B cell (primary cell): ENCODE measurements around the gene NOC4L. TPM values are rescaled to one million over a fixed set of nuclear protein-coding genes. Genes with fewer than 3 reads are reported as not detected.

Source experiments
- ATAC-seq: fragments of 200-7000 bp; cut with Tn5 transposase; one replicate; pipeline ENCODE4 v1.10.0; 2021; ENCODE audit warnings: low read depth, mild to moderate bottlenecking, moderate number of reproducible peaks, moderate library complexity
- CTCF ChIA-PET: fragments of 350-600 bp; sonication (Branson Sonifier 250); formaldehyde crosslinking; loops from one replicate; lab custom pipeline; 2021; ENCODE audit warnings: antibody characterized with exemption, inconsistent platforms; lab: Charles Lee
- POLR2A ChIA-PET: fragments of 350-600 bp; sonication (Branson Sonifier 250); formaldehyde crosslinking; loops from one replicate; lab custom pipeline; 2021; ENCODE audit warnings: antibody characterized with exemption; lab: Charles Lee
- DNase-seq: peaks from one replicate; pipeline ENCODE4 v3.0.0; 2013
- H2AFZ ChIP-seq: 2 replicates; pipeline ENCODE4 v1.6.1; 2012; ENCODE audit warnings: mild to moderate bottlenecking, low read depth, low read length; ENCODE audit not compliant: insufficient read depth, poor library complexity, severe bottlenecking
- H3K27ac ChIP-seq, 2 donors: 1 replicate in 1 of 2; 2 replicates in 1 of 2; pipeline ENCODE4 v1.5.1; 2012 to 2013; ENCODE audit warnings: low read length in 2 of 2, mild to moderate bottlenecking in 2 of 2, moderate library complexity in 1 of 2
- H3K27me3 ChIP-seq, 4 experiments: fragments of 200-600 bp in 1 of 4; sonication (generic) in 1 of 4; replicated peaks in 1 of 4; 1 replicate in 2 of 4; 2 replicates in 2 of 4; pipeline versions ENCODE4 v1.6.1 to v1.7.0; 2013 to 2016; ENCODE audit warnings: low read length in 3 of 4, mild to moderate bottlenecking in 2 of 4, mixed read lengths in 1 of 4, moderate library complexity in 1 of 4; ENCODE audit not compliant: insufficient read depth in 4 of 4, control insufficient read depth in 3 of 4; ENCODE audit errors: control extremely low read depth in 1 of 4
- H3K36me3 ChIP-seq, 2 experiments: replicated peaks in 1 of 2; 1 replicate in 1 of 2; 2 replicates in 1 of 2; pipeline versions ENCODE4 v1.6.1 to v1.7.1; 2013; ENCODE audit warnings: low read length in 1 of 2; ENCODE audit not compliant: insufficient read depth in 2 of 2, control insufficient read depth in 1 of 2; ENCODE audit errors: control extremely low read depth in 1 of 2, extremely low read depth in 1 of 2
- H3K4me1 ChIP-seq, 2 donors: fragments of 200-600 bp in 1 of 2; sonication (generic) in 1 of 2; 1 replicate in 1 of 2; 2 replicates in 1 of 2; pipeline versions ENCODE4 v1.5.1 to v1.6.1; 2013 to 2017; ENCODE audit warnings: low read length in 2 of 2; ENCODE audit not compliant: control insufficient read depth in 2 of 2, insufficient read depth in 2 of 2
- H3K4me2 ChIP-seq: replicated peaks from 2 replicates; pipeline ENCODE3; 2012; ENCODE audit warnings: mild to moderate bottlenecking, low read depth, low read length; ENCODE audit not compliant: poor library complexity, severe bottlenecking
- H3K4me3 ChIP-seq, 5 experiments: fragments of 200-600 bp in 1 of 5; sonication (generic) in 1 of 5; 1 replicate in 3 of 5; 2 replicates in 2 of 5; pipeline versions ENCODE4 v1.5.1 to v1.7.0; 2011 to 2016; ENCODE audit warnings: low read length in 4 of 5, mild to moderate bottlenecking in 4 of 5, low read depth in 2 of 5, control low read depth in 1 of 5, moderate library complexity in 1 of 5; ENCODE audit not compliant: insufficient read depth in 1 of 5; ENCODE audit errors: control extremely low read depth in 1 of 5, extremely low read depth in 1 of 5
- H3K79me2 ChIP-seq: fragments of 200-600 bp; sonication (generic); one replicate; pipeline ENCODE4 v1.6.0; 2016; ENCODE audit warnings: low read length; ENCODE audit not compliant: control insufficient read depth, insufficient read depth
- H3K9ac ChIP-seq: fragments of 200-600 bp; sonication (generic); 2 replicates; pipeline ENCODE4 v1.6.1; 2017; ENCODE audit warnings: mild to moderate bottlenecking, low read length, moderate library complexity
- H3K9me3 ChIP-seq, 3 donors: one replicate each; pipeline versions ENCODE4 v1.6.1 to v1.7.1; 2013; ENCODE audit warnings: low read length in 2 of 3; ENCODE audit not compliant: control insufficient read depth in 2 of 3, insufficient read depth in 1 of 3; ENCODE audit errors: control extremely low read depth in 1 of 3
- H4K20me1 ChIP-seq: 2 replicates; pipeline ENCODE4 v1.6.0; 2012; ENCODE audit warnings: mild to moderate bottlenecking, low read length; ENCODE audit not compliant: insufficient read depth, control insufficient read depth, poor library complexity, severe bottlenecking
- H3K27ac Mint-ChIP-seq: one replicate; pipeline ENCODE4 v1.8.0; 2021; ENCODE audit warnings: mixed read lengths
- H3K27me3 Mint-ChIP-seq: one replicate; pipeline ENCODE4 v1.8.0; 2021; ENCODE audit warnings: mixed read lengths
- H3K4me1 Mint-ChIP-seq: one replicate; pipeline ENCODE4 v1.8.0; 2021; ENCODE audit warnings: mixed read lengths
- H3K4me3 Mint-ChIP-seq: one replicate; pipeline ENCODE4 v1.8.0; 2021; ENCODE audit warnings: mixed read lengths
- H3K9me3 Mint-ChIP-seq: one replicate; pipeline ENCODE4 v1.8.0; 2022; ENCODE audit warnings: mixed read lengths; ENCODE audit not compliant: insufficient read depth
- CTCF ChIP-seq: fragments of 200-600 bp; IDR thresholded peaks from one replicate; pipeline ENCODE4 v1.8.0; 2022; ENCODE audit warnings: antibody characterized with exemption, mild to moderate bottlenecking
- EZH2 ChIP-seq: IDR thresholded peaks from 2 replicates; pipeline ENCODE4 v1.6.1; 2012; ENCODE audit warnings: borderline replicate concordance, low read depth, mild to moderate bottlenecking, moderate library complexity, low read length; ENCODE audit not compliant: insufficient read depth, poor library complexity, severe bottlenecking
- WGBS: methylation state at CpG from one replicate; pipeline ENCODE4 v1.1.5; 2013; ENCODE audit warnings: missing lambda C conversion rate; ENCODE audit not compliant: insufficient coverage; 5-methylcytosine and 5-hydroxymethylcytosine counted together
- intact Hi-C: fragments of 100-400 bp; cut with micrococcal nuclease; formaldehyde crosslinking; loops from one replicate; pipeline ENCODE4 v1.10.0; 2022
- polyA plus RNA-seq: library from polyadenylated mRNA; depleted of rRNA; stranded (reverse); fragments of >200 nt; gene quantifications from 2 replicates; pipeline ENCODE4 v1.2.3, GENCODE V29; 2012
- total RNA-seq, 2 donors: library from RNA; stranded (reverse); fragments of 120-200 nt in 1 of 2; gene quantifications; 1 replicate in 1 of 2; 2 replicates in 1 of 2; pipeline versions ENCODE4 v1.2.3 to v1.2.4, GENCODE V29; 2013 to 2022

Gene NOC4L
- total and polyA plus RNA-seq, 2 donors (not counting 1 experiment from before 2014, with no cell fraction given): 13.1 to 21.9 TPM

DNA sequence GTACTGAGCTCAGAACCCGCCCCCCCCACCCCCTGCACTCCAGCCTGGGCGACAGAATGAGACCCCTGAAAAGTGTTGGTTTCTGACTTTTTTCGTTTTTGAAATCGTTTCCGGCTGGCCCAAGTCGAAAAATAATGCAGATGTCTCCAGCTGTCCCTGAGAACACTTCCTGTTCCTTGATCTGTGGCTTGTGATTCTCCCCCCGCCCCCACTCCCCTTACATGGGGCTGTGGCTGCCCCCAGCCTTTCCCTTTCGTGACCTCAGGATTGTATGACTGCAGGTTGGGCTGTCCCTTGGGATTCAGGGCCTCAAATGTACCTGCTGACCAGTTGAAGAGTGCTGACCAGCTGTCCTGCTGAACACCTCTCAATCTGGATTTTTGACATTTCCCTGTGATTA lies 34.1 kb downstream of the NOC4L start:
- Histone ChIP-seq H3K9ac (no peak overlapping the region), H3K27ac (no peak overlapping the region), H3K4me2 (no peak overlapping the region), H3K4me1 (peaks cover 4 to 5% of the 10 kb centered on the region in 2 donors), H3K27me3 (peaks cover 0 to 24% (median 0%) of the 10 kb centered on the region in 4 experiments), H2AFZ (no peak overlapping the region), H3K79me2 (no peaks in the 10 kb centered on the region), H3K36me3 (no peaks in the 10 kb centered on the region), H3K9me3 (peaks cover 0 to 22% (median 0%) of the 10 kb centered on the region in 3 donors), H3K4me3 (no peak overlapping the region), H4K20me1 (no peaks in the 10 kb centered on the region)
- ChIA-PET CTCF (no interaction called here), POLR2A (no interaction called here)
- Mint-ChIP-seq H3K4me3 (no peak overlapping the region), H3K27me3 (peaks cover 25% of the 10 kb centered on the region), H3K4me1 (peaks cover 13% of the 10 kb centered on the region), H3K9me3 (no peaks in the 10 kb centered on the region), H3K27ac (no peak overlapping the region)
- intact Hi-C loops: no loop called here
- TF ChIP-seq CTCF (no peak), EZH2 (no peak)
- ATAC-seq (no peak), DNase-seq (no peak)
- WGBS: 5% methylated on average over 3 of the region's 8 CpGs

- Mint-ChIP-seq H3K9me3 (no peaks in the 10 kb centered on the region), H3K27ac (no peak overlapping the region), H3K4me3 (no peak overlapping the region), H3K27me3 (peaks cover 24% of the 10 kb centered on the region), H3K4me1 (peaks cover 11% of the 10 kb centered on the region)
- H3K9me3 ChIP-seq: peaks cover 0 to 24% (median 0%) of the 10 kb centered on the region in 3 donors
- no peak overlapping the region for H3K4me2 ChIP-seq
- no peak overlapping the region for H2AFZ ChIP-seq
- no peak overlapping the region for H3K27ac ChIP-seq
- ChIA-PET POLR2A (no interaction called here), CTCF (no interaction called here)
- intact Hi-C loops: no loop called here
- 74% methylated on average over 39 of the region's 39 CpGs for WGBS
- H3K4me1 ChIP-seq: peaks cover 3 to 4% of the 10 kb centered on the region in 2 donors
- TF ChIP-seq CTCF (no peak), EZH2 (no peak)
- H3K4me3 ChIP-seq: no peak overlapping the region
- no peaks in the 10 kb centered on the region for H3K36me3 ChIP-seq
- ATAC-seq: no peak
- no peak overlapping the region for H3K9ac ChIP-seq
- DNase-seq: no peak
- peaks cover 0 to 24% (median 0%) of the 10 kb centered on the region in 4 experiments for H3K27me3 ChIP-seq
- H3K79me2 ChIP-seq: no peaks in the 10 kb centered on the region
- no peaks in the 10 kb centered on the region for H4K20me1 ChIP-seq
Observed at GRCh38 chr12:132178801-132179401, 34.6 kb downstream of the NOC4L start.
